Natural killer cell (primary cell): Measurements from ENCODE around the gene ABCA4. TPM values are rescaled to one million over a fixed set of nuclear protein-coding genes. Genes with fewer than 3 reads are reported as not detected.

Experiments
- ATAC-seq, 3 donors: fragments of 150-1000 bp in 2 of 3; fragments of 200-7000 bp in 1 of 3; cut with Tn5 transposase; 1 replicate in 1 of 3; 2 replicates in 2 of 3; pipeline ENCODE4 v1.10.0; 2021; ENCODE audit warnings: mild to moderate bottlenecking in 2 of 3, moderate library complexity in 2 of 3
- DNase-seq, 2 donors: peaks; one replicate each; pipeline versions ENCODE4 v3.0.0 to v3.0.0-alpha.2; 2013 to 2021; ENCODE audit warnings: mixed read lengths in 1 of 2
- H3K27ac ChIP-seq: one replicate; pipeline ENCODE4 v1.5.1; 2013; ENCODE audit warnings: mild to moderate bottlenecking, low read length
- H3K27me3 ChIP-seq: one replicate; pipeline ENCODE4 v1.6.1; 2013; ENCODE audit warnings: low read length; ENCODE audit not compliant: control insufficient read depth, insufficient read depth
- H3K36me3 ChIP-seq: one replicate; pipeline ENCODE4 v1.6.1; 2013; ENCODE audit warnings: low read length; ENCODE audit not compliant: control insufficient read depth, insufficient read depth
- H3K4me1 ChIP-seq: one replicate; pipeline ENCODE4 v1.6.1; 2013; ENCODE audit warnings: low read length; ENCODE audit not compliant: control insufficient read depth, insufficient read depth
- H3K4me3 ChIP-seq: one replicate; pipeline ENCODE4 v1.5.1; 2013; ENCODE audit warnings: low read length
- H3K9me3 ChIP-seq: one replicate; pipeline ENCODE4 v1.6.1; 2013; ENCODE audit warnings: low read length; ENCODE audit not compliant: control insufficient read depth, insufficient read depth
- H3K27ac Mint-ChIP-seq, 2 donors: one replicate each; pipeline ENCODE4 v1.8.0; 2022; ENCODE audit warnings: mild to moderate bottlenecking in 2 of 2, mixed read lengths in 2 of 2, moderate library complexity in 1 of 2
- H3K27me3 Mint-ChIP-seq, 2 donors: one replicate each; pipeline ENCODE4 v1.8.0; 2022; ENCODE audit warnings: low read depth in 2 of 2, mixed read lengths in 2 of 2
- H3K36me3 Mint-ChIP-seq: one replicate; pipeline ENCODE4 v1.8.0; 2022; ENCODE audit warnings: mixed read lengths
- H3K4me1 Mint-ChIP-seq, 2 donors: one replicate each; pipeline ENCODE4 v1.8.0; 2022; ENCODE audit warnings: mixed read lengths in 2 of 2
- H3K4me3 Mint-ChIP-seq: one replicate; pipeline ENCODE4 v1.8.0; 2022; ENCODE audit warnings: mild to moderate bottlenecking, moderate library complexity, mixed read lengths
- H3K9me3 Mint-ChIP-seq, 2 donors: one replicate each; pipeline ENCODE4 v1.8.0; 2022; ENCODE audit warnings: mixed read lengths in 2 of 2
- CTCF ChIP-seq: fragments of 200-600 bp; IDR thresholded peaks from one replicate; pipeline ENCODE4 v1.8.0; 2022; ENCODE audit warnings: antibody characterized with exemption
- WGBS: methylation state at CpG from one replicate; pipeline ENCODE4 v1.1.7; 2013; ENCODE audit warnings: missing lambda C conversion rate; ENCODE audit not compliant: insufficient coverage; 5-methylcytosine and 5-hydroxymethylcytosine counted together
- intact Hi-C: fragments of 100-400 bp; cut with micrococcal nuclease; formaldehyde crosslinking; loops from one replicate; pipeline ENCODE4 v1.14.2; 2022
- total RNA-seq, 4 donors: library from RNA; stranded (reverse); fragments of 120-200 nt in 1 of 4; gene quantifications; one replicate each; pipeline versions ENCODE4 v1.2.3 to v1.2.4, GENCODE V29; 2013 to 2022

ABCA4 gene
- total RNA-seq, 3 donors from 2014 or later (not counting 1 experiment from before 2014, with no cell fraction given): 0.48 TPM; not detected in 2

- no peak overlapping the region for H3K27ac ChIP-seq
- TF ChIP-seq CTCF: no peak
- H3K36me3 ChIP-seq: no peaks in the 10 kb centered on the region
- Mint-ChIP-seq H3K4me1 (peaks cover 0 to 5% of the 10 kb centered on the region in 2 donors), H3K4me3 (no peak overlapping the region), H3K27me3 (peaks cover 7 to 10% of the 10 kb centered on the region in 2 donors), H3K36me3 (no peaks in the 10 kb centered on the region), H3K27ac (no peak overlapping the region), H3K9me3 (no peaks in the 10 kb centered on the region)
- peaks cover 6% of the 10 kb centered on the region for H3K4me1 ChIP-seq
- no peaks in the 10 kb centered on the region for H3K27me3 ChIP-seq
- H3K4me3 ChIP-seq: no peak overlapping the region
- H3K9me3 ChIP-seq: no peaks in the 10 kb centered on the region
- intact Hi-C loops: loop anchor here (5.0 kb wide), 1 partner anchor 289 kb away; no protein-coding TSS in a partner anchor
- WGBS: 87% methylated on average over 11 of the region's 11 CpGs
- ATAC-seq (no peak), DNase-seq (no peak)
Observed at GRCh38 chr1:94048413-94049164, 72.4 kb downstream of the ABCA4 start.

- Histone ChIP-seq H3K27me3 (no peaks in the 10 kb centered on the region), H3K36me3 (no peaks in the 10 kb centered on the region), H3K4me3 (no peak overlapping the region), H3K4me1 (peaks cover 6% of the 10 kb centered on the region), H3K27ac (no peak overlapping the region), H3K9me3 (no peaks in the 10 kb centered on the region)
- intact Hi-C loops: loop anchor here (5.0 kb wide), 1 partner anchor 289 kb away; no protein-coding TSS in a partner anchor
- no peaks in the 10 kb centered on the region for H3K36me3 Mint-ChIP-seq
- ATAC-seq (no peak), DNase-seq (no peak)
- no peak for TF ChIP-seq CTCF
- H3K27ac Mint-ChIP-seq: no peak overlapping the region
- H3K4me3 Mint-ChIP-seq: no peak overlapping the region
- no peaks in the 10 kb centered on the region for H3K9me3 Mint-ChIP-seq
- peaks cover 0 to 5% of the 10 kb centered on the region in 2 donors for H3K4me1 Mint-ChIP-seq
- WGBS: 100% methylated on average over 2 of the region's 2 CpGs
- peaks cover 7 to 10% of the 10 kb centered on the region in 2 donors for H3K27me3 Mint-ChIP-seq
Observed at GRCh38 chr1:94047949-94048348, 73.0 kb downstream of the ABCA4 start.

- intact Hi-C loops: loop anchor here (5.0 kb wide), 1 partner anchor 292 kb away; no protein-coding TSS in a partner anchor
- H3K9me3 ChIP-seq: no peaks in the 10 kb centered on the region
- 22% methylated on average over 22 of the region's 22 CpGs for WGBS
- Mint-ChIP-seq H3K27me3 (peaks cover 0 to 3% of the 10 kb centered on the region in 2 donors), H3K4me3 (peak overlapping the region; percentile 74), H3K27ac (no peak overlapping the region), H3K9me3 (no peaks in the 10 kb centered on the region), H3K36me3 (no peaks in the 10 kb centered on the region), H3K4me1 (peaks cover 0 to 5% of the 10 kb centered on the region in 2 donors)
- no peak overlapping the region for H3K27ac ChIP-seq
- DNase-seq: peak; percentile 23 to 50
- no peak overlapping the region for H3K4me3 ChIP-seq
- no peaks in the 10 kb centered on the region for H3K36me3 ChIP-seq
- no peaks in the 10 kb centered on the region for H3K27me3 ChIP-seq
- ATAC-seq: peak; percentile 51 to 71 (median 68)
- TF ChIP-seq CTCF: peak; percentile 55
- H3K4me1 ChIP-seq: peaks cover 6% of the 10 kb centered on the region
Observed at GRCh38 chr1:94045465-94046056, 75.4 kb downstream of the ABCA4 start.
